WTC11 (cell line): ENCODE data around the gene UFC1.

Experiments
- ATF6 ChIP-seq: sonication (generic); formaldehyde crosslinking; IDR thresholded peaks from 2 replicates; pipeline ENCODE4 v1.8.1; 2023; ENCODE audit warnings: mild to moderate bottlenecking, missing genetic modification reagents
- FOXP1 ChIP-seq: sonication (generic); formaldehyde crosslinking; IDR thresholded peaks from 2 replicates; pipeline ENCODE4 v1.8.0; 2022; ENCODE audit warnings: missing genetic modification reagents, mild to moderate bottlenecking, moderate library complexity, borderline replicate concordance
- NFE2L1 ChIP-seq: sonication (generic); formaldehyde crosslinking; IDR thresholded peaks from 2 replicates; pipeline ENCODE4 v1.8.1; 2023; ENCODE audit warnings: missing genetic modification reagents
- USF2 ChIP-seq: sonication (generic); formaldehyde crosslinking; IDR thresholded peaks from 2 replicates; pipeline ENCODE4 v1.8.1; 2023; ENCODE audit warnings: mild to moderate bottlenecking, missing genetic modification reagents, moderate library complexity
- TF ChIP-seq, protein P1 (sequence below): sonication (generic); formaldehyde crosslinking; IDR thresholded peaks from 2 replicates; pipeline ENCODE4 v1.8.0; 2022; ENCODE audit warnings: mild to moderate bottlenecking, missing genetic modification reagents
- TF ChIP-seq, protein P2 (sequence below): fragments of 200-600 bp; IDR thresholded peaks from 2 replicates; pipeline ENCODE4 v1.8.0; 2022; ENCODE audit warnings: antibody characterized with exemption

- TF ChIP-seq ATF6 (CRISPR knock-in tag) (no peak), USF2 (CRISPR knock-in tag) (no peak), FOXP1 (CRISPR knock-in tag) (no peak), NFE2L1 (CRISPR knock-in tag) (no peak)
- TF ChIP-seq, protein P1, sequence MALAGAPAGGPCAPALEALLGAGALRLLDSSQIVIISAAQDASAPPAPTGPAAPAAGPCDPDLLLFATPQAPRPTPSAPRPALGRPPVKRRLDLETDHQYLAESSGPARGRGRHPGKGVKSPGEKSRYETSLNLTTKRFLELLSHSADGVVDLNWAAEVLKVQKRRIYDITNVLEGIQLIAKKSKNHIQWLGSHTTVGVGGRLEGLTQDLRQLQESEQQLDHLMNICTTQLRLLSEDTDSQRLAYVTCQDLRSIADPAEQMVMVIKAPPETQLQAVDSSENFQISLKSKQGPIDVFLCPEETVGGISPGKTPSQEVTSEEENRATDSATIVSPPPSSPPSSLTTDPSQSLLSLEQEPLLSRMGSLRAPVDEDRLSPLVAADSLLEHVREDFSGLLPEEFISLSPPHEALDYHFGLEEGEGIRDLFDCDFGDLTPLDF (CRISPR knock-in tag), result no peak
- TF ChIP-seq, protein P2, sequence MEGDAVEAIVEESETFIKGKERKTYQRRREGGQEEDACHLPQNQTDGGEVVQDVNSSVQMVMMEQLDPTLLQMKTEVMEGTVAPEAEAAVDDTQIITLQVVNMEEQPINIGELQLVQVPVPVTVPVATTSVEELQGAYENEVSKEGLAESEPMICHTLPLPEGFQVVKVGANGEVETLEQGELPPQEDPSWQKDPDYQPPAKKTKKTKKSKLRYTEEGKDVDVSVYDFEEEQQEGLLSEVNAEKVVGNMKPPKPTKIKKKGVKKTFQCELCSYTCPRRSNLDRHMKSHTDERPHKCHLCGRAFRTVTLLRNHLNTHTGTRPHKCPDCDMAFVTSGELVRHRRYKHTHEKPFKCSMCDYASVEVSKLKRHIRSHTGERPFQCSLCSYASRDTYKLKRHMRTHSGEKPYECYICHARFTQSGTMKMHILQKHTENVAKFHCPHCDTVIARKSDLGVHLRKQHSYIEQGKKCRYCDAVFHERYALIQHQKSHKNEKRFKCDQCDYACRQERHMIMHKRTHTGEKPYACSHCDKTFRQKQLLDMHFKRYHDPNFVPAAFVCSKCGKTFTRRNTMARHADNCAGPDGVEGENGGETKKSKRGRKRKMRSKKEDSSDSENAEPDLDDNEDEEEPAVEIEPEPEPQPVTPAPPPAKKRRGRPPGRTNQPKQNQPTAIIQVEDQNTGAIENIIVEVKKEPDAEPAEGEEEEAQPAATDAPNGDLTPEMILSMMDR, result no peak
Measured at GRCh38 chr1:161173711-161174110, 19.9 kb downstream of the UFC1 start.
